ENCODE results near the gene EFR3B.

DNA sequence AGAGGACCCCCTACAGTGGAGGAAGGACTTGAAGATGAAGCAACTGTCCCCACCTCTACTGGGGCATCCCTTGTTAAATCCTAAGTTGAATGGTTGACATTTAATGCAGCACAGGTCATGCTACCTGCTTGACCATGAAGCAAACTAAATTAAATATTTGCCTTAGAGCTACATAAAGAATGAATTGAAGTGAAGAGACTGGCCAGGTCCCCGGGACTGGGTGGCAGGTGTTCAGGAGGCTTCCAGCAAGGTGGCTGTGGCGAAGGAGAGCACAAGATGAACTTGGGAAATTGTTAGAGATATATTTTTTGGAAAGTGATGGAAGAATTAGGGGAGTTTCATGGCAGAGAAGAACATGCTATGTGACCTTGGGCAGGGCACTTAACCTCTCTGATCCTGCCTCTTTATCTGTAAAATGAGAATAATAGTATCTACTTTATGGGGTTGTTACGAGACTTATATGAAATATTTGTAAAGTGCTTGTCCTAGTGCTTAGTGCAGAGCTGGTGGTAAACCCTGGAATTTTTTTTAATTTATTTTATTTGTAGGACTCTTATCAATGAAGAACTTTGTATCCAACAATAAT, 37.3 kb downstream of the EFR3B start:
- TF ChIP-seq ZFX (IDR thresholded peaks at IDR 0.05; ENCODE audit: borderline replicate concordance) = no peak
- TF ChIP-seq, protein P1, sequence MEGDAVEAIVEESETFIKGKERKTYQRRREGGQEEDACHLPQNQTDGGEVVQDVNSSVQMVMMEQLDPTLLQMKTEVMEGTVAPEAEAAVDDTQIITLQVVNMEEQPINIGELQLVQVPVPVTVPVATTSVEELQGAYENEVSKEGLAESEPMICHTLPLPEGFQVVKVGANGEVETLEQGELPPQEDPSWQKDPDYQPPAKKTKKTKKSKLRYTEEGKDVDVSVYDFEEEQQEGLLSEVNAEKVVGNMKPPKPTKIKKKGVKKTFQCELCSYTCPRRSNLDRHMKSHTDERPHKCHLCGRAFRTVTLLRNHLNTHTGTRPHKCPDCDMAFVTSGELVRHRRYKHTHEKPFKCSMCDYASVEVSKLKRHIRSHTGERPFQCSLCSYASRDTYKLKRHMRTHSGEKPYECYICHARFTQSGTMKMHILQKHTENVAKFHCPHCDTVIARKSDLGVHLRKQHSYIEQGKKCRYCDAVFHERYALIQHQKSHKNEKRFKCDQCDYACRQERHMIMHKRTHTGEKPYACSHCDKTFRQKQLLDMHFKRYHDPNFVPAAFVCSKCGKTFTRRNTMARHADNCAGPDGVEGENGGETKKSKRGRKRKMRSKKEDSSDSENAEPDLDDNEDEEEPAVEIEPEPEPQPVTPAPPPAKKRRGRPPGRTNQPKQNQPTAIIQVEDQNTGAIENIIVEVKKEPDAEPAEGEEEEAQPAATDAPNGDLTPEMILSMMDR (IDR thresholded peaks at IDR 0.05) = no peak; the same call in 1 of the 2 replicates

Measured in 22Rv1 (cell line).